HepG2 (cell line): ENCODE data around the gene ALG9. TPM values are rescaled to one million over a fixed set of nuclear protein-coding genes. Genes with fewer than 3 reads are reported as not detected.

Experiments
- GZF1 ChIP-seq: sonication (generic); formaldehyde crosslinking; IDR thresholded peaks from 2 replicates; pipeline ENCODE4 v1.5.1; 2020; ENCODE audit warnings: mild to moderate bottlenecking, missing genetic modification reagents
- HDAC2 ChIP-seq: sonication (generic); formaldehyde crosslinking; IDR thresholded peaks from 2 replicates; pipeline ENCODE4 v1.4.0; 2020; ENCODE audit warnings: missing genetic modification reagents
- KDM2A ChIP-seq: sonication (generic); formaldehyde crosslinking; IDR thresholded peaks from 2 replicates; pipeline ENCODE4 v1.4.0; 2020; ENCODE audit warnings: low read depth, missing genetic modification reagents, borderline replicate concordance
- MAZ ChIP-seq, 2 experiments: sonication (generic) in 1 of 2; formaldehyde crosslinking in 1 of 2; IDR thresholded peaks; 2 replicates each; pipeline versions ENCODE4 v1.5.0 to v1.6.1; 2012 to 2020; ENCODE audit warnings: low read depth in 2 of 2, mild to moderate bottlenecking in 2 of 2, borderline replicate concordance in 1 of 2, improper control_type of control experiment in 1 of 2, low read length in 1 of 2, missing genetic modification reagents in 1 of 2, moderate library complexity in 1 of 2
- MYC ChIP-seq: sonication (generic); formaldehyde crosslinking; IDR thresholded peaks from 2 replicates; pipeline ENCODE4 v1.9.0; 2021; ENCODE audit warnings: missing genetic modification reagents, borderline replicate concordance
- NAIF1 ChIP-seq: sonication (generic); formaldehyde crosslinking; IDR thresholded peaks from 2 replicates; pipeline ENCODE4 v1.5.0; 2020; ENCODE audit warnings: mild to moderate bottlenecking, missing genetic modification reagents, borderline replicate concordance
- NFYB ChIP-seq: sonication (generic); formaldehyde crosslinking; IDR thresholded peaks from 2 replicates; pipeline ENCODE4 v1.4.0; 2020; ENCODE audit warnings: missing genetic modification reagents
- POLR2AphosphoS5 ChIP-seq: IDR thresholded peaks from 2 replicates; pipeline ENCODE4 v1.6.1; 2012; ENCODE audit warnings: low read depth, low read length
- SAP130 ChIP-seq: IDR thresholded peaks from 2 replicates; pipeline ENCODE4 v1.6.1; 2016; ENCODE audit warnings: low read depth
- TEAD3 ChIP-seq: optimal IDR thresholded peaks from 2 replicates; pipeline ENCODE3; 2016; ENCODE audit warnings: borderline replicate concordance
- ZNF24 ChIP-seq: fragments of 450-650 bp; IDR thresholded peaks from 2 replicates; pipeline ENCODE4 v1.6.1; 2017; ENCODE audit warnings: antibody characterized with exemption, mild to moderate bottlenecking
- ZNF296 ChIP-seq: sonication (generic); formaldehyde crosslinking; conservative IDR thresholded peaks from 2 replicates; pipeline ENCODE4 v1.5.0; 2020; ENCODE audit warnings: mild to moderate bottlenecking, missing genetic modification reagents
- ZNF326 ChIP-seq: sonication (generic); formaldehyde crosslinking; IDR thresholded peaks from 2 replicates; pipeline ENCODE4 v1.4.0; 2020; ENCODE audit warnings: missing genetic modification reagents, borderline replicate concordance
- ZNF331 ChIP-seq: sonication (generic); formaldehyde crosslinking; IDR thresholded peaks from 2 replicates; pipeline ENCODE4 v1.4.0; 2020; ENCODE audit warnings: missing genetic modification reagents
- ZNF883 ChIP-seq: sonication (generic); formaldehyde crosslinking; IDR thresholded peaks from 2 replicates; pipeline ENCODE4 v1.5.1; 2020; ENCODE audit warnings: mild to moderate bottlenecking, missing genetic modification reagents; ENCODE audit errors: not compliant biosample characterization
- ZSCAN22 ChIP-seq: sonication (generic); formaldehyde crosslinking; IDR thresholded peaks from 2 replicates; pipeline ENCODE4 v1.4.0; 2020; ENCODE audit warnings: mild to moderate bottlenecking, missing genetic modification reagents
- polyA plus RNA-seq, 8 experiments: library from polyadenylated mRNA; depleted of rRNA in 3 of 8; stranded (reverse) in 7 of 8; unstranded in 1 of 8; fragments of >200 nt; fragmentation: Illumina TruSeq in 4 of 8; extraction: Trizol in 4 of 8; gene quantifications; 2 replicates each; pipeline versions ENCODE4 v1.2.1 to v1.2.3, GENCODE V29; 2011 to 2016; ENCODE audit warnings: low read depth in 4 of 8, missing spikeins in 1 of 8, mixed read lengths in 1 of 8; ENCODE audit not compliant: insufficient read depth in 1 of 8
- total RNA-seq, 5 experiments: library from RNA; depleted of rRNA; stranded (reverse); fragments of >200 nt; fragmentation: Illumina TruSeq; extraction: Trizol; gene quantifications; 2 replicates each; pipeline ENCODE4 v1.2.3, GENCODE V29; 2016; ENCODE audit warnings: low read depth in 1 of 5
- TF ChIP-seq, protein P1 (sequence below): IDR thresholded peaks from 2 replicates; pipeline ENCODE4 v1.6.1; 2012; ENCODE audit warnings: inconsistent platforms
- TF ChIP-seq, protein P2 (sequence below): sonication (generic); formaldehyde crosslinking; IDR thresholded peaks from 2 replicates; pipeline ENCODE4 v1.4.0; 2020; ENCODE audit warnings: mild to moderate bottlenecking, missing genetic modification reagents
- TF ChIP-seq, protein P3 (sequence below): IDR thresholded peaks from 2 replicates; pipeline ENCODE4 v1.6.1; 2016; ENCODE audit warnings: mild to moderate bottlenecking, missing biosample characterization, missing genetic modification reagents
- TF ChIP-seq, protein P4 (sequence below): sonication (generic); formaldehyde crosslinking; IDR thresholded peaks from 2 replicates; pipeline ENCODE4 v1.4.0; 2020; ENCODE audit warnings: missing genetic modification reagents
- TF ChIP-seq, protein P5 (sequence below): sonication (generic); formaldehyde crosslinking; IDR thresholded peaks from 2 replicates; pipeline ENCODE4 v1.5.1; 2020; ENCODE audit warnings: missing genetic modification reagents, mild to moderate bottlenecking, borderline replicate concordance

The ALG9 gene
- total and polyA plus RNA-seq, 2 of the 13 experiments (the other 11 are each of a cell fraction or from before 2014, with no cell fraction given), result 39.4 to 40.6 TPM

DNA sequence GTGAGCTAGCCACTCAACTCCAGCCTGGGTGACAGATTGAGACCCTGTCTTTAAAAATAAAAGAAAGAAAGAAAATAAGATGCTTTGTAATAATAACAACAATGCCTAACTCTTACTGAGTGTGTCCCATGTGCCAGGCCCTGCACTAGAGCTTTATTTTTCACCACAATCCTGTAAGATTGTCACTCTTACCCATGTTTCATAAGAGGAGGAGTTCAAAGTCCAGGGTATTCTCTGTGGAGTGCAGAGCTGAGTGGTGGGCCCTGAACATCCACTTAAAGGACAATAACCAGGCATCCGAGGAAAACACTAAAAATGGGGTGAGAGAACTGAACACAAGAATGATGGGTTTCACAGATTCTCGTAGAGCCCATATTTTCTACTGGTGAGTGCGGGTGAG, 46.4 kb upstream of the ALG9 start (continued):
- TF ChIP-seq ZNF24, result no peak
- TF ChIP-seq, protein P1, sequence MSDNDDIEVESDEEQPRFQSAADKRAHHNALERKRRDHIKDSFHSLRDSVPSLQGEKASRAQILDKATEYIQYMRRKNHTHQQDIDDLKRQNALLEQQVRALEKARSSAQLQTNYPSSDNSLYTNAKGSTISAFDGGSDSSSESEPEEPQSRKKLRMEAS, result no peak
- TF ChIP-seq ZNF883, result no peak
- TF ChIP-seq GZF1, result no peak
- TF ChIP-seq, protein P2, sequence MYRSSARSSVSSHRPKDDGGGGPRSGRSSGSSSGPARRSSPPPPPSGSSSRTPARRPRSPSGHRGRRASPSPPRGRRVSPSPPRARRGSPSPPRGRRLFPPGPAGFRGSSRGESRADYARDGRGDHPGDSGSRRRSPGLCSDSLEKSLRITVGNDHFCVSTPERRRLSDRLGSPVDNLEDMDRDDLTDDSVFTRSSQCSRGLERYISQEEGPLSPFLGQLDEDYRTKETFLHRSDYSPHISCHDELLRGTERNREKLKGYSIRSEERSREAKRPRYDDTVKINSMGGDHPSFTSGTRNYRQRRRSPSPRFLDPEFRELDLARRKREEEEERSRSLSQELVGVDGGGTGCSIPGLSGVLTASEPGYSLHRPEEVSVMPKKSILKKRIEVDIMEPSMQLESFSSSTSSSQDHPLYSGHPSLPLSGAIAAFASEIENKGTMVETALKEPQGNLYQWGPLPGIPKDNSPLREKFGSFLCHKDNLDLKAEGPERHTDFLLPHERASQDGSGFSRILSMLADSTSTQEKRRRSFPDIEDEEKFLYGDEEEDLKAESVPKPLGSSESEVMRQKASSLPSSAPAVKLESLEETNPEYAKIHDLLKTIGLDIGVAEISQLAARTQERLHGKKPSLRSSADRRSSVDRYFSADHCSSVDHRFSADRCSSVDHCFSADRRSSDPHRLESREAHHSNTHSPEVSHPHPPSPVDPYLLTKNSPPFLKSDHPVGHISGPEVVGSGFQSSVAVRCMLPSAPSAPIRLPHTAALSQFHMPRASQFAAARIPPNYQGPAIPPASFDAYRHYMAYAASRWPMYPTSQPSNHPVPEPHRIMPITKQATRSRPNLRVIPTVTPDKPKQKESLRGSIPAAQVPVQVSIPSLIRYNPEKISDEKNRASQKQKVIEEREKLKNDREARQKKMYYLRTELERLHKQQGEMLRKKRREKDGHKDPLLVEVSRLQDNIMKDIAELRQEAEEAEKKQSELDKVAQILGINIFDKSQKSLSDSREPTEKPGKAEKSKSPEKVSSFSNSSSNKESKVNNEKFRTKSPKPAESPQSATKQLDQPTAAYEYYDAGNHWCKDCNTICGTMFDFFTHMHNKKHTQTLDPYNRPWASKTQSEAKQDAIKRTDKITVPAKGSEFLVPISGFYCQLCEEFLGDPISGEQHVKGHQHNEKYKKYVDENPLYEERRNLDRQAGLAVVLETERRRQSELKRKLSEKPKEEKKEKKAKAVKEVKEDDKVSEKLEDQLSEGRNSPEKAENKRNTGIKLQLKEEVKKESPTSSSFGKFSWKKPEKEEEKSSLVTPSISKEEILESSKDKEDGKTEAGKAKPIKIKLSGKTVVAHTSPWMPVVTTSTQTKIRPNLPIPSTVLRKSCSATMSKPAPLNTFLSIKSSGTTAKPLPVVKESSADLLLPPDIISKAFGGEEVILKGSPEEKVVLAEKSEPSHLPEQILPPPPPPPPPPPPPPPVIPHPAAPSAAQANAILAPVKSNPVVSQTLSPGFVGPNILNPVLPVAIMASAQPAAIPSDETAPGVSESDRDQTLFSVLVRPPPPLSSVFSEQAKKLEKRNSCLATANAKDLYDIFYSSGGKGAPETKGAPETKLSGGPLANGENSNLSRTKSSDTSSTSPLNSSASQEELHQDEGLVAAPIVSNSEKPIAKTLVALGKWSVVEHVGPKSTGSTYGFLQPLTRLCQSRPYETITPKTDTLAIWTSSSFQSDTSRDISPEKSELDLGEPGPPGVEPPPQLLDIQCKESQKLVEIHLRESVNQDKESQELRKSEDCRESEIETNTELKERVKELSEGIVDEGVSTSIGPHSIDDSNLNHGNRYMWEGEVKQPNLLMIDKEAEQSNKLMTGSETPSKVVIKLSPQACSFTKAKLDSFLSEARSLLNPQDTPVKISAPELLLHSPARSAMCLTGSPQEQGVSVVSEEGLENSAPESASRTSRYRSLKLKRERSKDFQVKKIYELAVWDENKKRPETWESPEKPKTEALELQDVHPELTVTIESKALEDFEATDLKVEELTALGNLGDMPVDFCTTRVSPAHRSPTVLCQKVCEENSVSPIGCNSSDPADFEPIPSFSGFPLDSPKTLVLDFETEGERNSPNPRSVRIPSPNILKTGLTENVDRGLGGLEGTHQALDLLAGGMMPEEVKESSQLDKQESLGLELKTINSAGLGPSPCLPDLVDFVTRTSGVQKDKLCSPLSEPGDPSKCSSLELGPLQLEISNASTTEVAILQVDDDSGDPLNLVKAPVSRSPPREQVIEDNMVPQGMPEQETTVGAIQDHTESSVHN (CRISPR knock-in tag), result no peak
- TF ChIP-seq MAZ (IDR thresholded peaks at IDR 0.05; ENCODE audit: borderline replicate concordance, low read depth, low read length), result no peak
- no peak for TF ChIP-seq MAZ (CRISPR knock-in tag; IDR thresholded peaks at IDR 0.05; ENCODE audit: low read depth)
- TF ChIP-seq SAP130, result peak; percentile 37; the same call in 1 of the 2 replicates
- TF ChIP-seq, protein P3, sequence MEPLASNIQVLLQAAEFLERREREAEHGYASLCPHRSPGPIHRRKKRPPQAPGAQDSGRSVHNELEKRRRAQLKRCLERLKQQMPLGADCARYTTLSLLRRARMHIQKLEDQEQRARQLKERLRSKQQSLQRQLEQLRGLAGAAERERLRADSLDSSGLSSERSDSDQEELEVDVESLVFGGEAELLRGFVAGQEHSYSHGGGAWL (CRISPR knock-in tag), result no peak
- peak; percentile 35 for TF ChIP-seq TEAD3 (CRISPR knock-in tag)
- TF ChIP-seq, protein P4, sequence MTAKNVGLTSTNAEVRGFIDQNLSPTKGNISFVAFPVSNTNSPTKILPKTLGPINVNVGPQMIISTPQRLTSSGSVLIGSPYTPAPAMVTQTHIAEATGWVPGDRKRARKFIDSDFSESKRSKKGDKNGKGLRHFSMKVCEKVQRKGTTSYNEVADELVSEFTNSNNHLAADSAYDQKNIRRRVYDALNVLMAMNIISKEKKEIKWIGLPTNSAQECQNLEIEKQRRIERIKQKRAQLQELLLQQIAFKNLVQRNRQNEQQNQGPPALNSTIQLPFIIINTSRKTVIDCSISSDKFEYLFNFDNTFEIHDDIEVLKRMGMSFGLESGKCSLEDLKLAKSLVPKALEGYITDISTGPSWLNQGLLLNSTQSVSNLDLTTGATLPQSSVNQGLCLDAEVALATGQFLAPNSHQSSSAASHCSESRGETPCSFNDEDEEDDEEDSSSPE (CRISPR knock-in tag), result no peak
- no peak for TF ChIP-seq NAIF1
- TF ChIP-seq ZNF296 (CRISPR knock-in tag), result no peak
- TF ChIP-seq POLR2AphosphoS5, result peak; percentile 46; the same call in 1 of the 2 replicates
- no peak for TF ChIP-seq ZSCAN22 (CRISPR knock-in tag)
- TF ChIP-seq ZNF326, result no peak
- no peak for TF ChIP-seq MYC
- TF ChIP-seq HDAC2 (CRISPR knock-in tag), result no peak
- TF ChIP-seq NFYB, result no peak
- TF ChIP-seq, protein P5, sequence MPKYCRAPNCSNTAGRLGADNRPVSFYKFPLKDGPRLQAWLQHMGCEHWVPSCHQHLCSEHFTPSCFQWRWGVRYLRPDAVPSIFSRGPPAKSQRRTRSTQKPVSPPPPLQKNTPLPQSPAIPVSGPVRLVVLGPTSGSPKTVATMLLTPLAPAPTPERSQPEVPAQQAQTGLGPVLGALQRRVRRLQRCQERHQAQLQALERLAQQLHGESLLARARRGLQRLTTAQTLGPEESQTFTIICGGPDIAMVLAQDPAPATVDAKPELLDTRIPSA (CRISPR knock-in tag), result no peak
- TF ChIP-seq KDM2A (CRISPR knock-in tag), result no peak
- 0 out of 2 replicates have a peak, but pooled peaks have one; percentile 17 for TF ChIP-seq ZNF331 (CRISPR knock-in tag)
